ENCODE measurements around the gene CDH4. TPM values are rescaled to one million over a fixed set of nuclear protein-coding genes. Genes with fewer than 3 reads are reported as not detected.

The CDH4 gene
- total RNA-seq, 1 experiment from 2014 or later: 5.3 TPM

- CTCF ChIA-PET: no interaction called here
These were observed 212.5 kb downstream of the CDH4 start for GRCh38 chr20:61464307-61465303.

More at GRCh38 chr20:61464307-61465303, 212.5 kb downstream of the CDH4 start:
- Mint-ChIP-seq H3K4me1 (peaks cover 14% of the 10 kb centered on the region), H3K9me3 (peaks cover 55% of the 10 kb centered on the region), H3K4me3 (no peak overlapping the region), H3K27ac (no peak overlapping the region), H3K27me3 (ENCODE audit: low read depth) (peaks cover 45% of the 10 kb centered on the region), H3K36me3 (peaks cover 44% of the 10 kb centered on the region)
- DNase-seq (ENCODE audit: low spot score) (no peak), ATAC-seq (no peak)
- TF ChIP-seq, protein P1, sequence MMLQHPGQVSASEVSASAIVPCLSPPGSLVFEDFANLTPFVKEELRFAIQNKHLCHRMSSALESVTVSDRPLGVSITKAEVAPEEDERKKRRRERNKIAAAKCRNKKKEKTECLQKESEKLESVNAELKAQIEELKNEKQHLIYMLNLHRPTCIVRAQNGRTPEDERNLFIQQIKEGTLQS (CRISPR knock-in tag; conservative IDR thresholded peaks at IDR 0.05): no peak
- TF ChIP-seq ELF4 (CRISPR knock-in tag; IDR thresholded peaks at IDR 0.05; ENCODE audit: low read depth) (no peak), E2F1 (CRISPR knock-in tag; IDR thresholded peaks at IDR 0.05) (no peak), E2F4 (CRISPR knock-in tag; IDR thresholded peaks at IDR 0.05; ENCODE audit: borderline replicate concordance, low read depth) (no peak), JUN (CRISPR knock-in tag; IDR thresholded peaks at IDR 0.05) (no peak), ZNF263 (CRISPR knock-in tag; IDR thresholded peaks at IDR 0.05; ENCODE audit: low read depth) (no peak), IRF2 (CRISPR knock-in tag; IDR thresholded peaks at IDR 0.05; ENCODE audit: borderline replicate concordance, low read depth) (no peak), HMGXB4 (CRISPR knock-in tag; IDR thresholded peaks at IDR 0.05) (no peak), ZSCAN18 (CRISPR knock-in tag; IDR thresholded peaks at IDR 0.05) (no peak), USF1 (CRISPR knock-in tag; IDR thresholded peaks at IDR 0.05) (no peak), NFYB (CRISPR knock-in tag; conservative IDR thresholded peaks at IDR 0.05; ENCODE audit: low read depth) (no peak)
- TF ChIP-seq, protein P2, sequence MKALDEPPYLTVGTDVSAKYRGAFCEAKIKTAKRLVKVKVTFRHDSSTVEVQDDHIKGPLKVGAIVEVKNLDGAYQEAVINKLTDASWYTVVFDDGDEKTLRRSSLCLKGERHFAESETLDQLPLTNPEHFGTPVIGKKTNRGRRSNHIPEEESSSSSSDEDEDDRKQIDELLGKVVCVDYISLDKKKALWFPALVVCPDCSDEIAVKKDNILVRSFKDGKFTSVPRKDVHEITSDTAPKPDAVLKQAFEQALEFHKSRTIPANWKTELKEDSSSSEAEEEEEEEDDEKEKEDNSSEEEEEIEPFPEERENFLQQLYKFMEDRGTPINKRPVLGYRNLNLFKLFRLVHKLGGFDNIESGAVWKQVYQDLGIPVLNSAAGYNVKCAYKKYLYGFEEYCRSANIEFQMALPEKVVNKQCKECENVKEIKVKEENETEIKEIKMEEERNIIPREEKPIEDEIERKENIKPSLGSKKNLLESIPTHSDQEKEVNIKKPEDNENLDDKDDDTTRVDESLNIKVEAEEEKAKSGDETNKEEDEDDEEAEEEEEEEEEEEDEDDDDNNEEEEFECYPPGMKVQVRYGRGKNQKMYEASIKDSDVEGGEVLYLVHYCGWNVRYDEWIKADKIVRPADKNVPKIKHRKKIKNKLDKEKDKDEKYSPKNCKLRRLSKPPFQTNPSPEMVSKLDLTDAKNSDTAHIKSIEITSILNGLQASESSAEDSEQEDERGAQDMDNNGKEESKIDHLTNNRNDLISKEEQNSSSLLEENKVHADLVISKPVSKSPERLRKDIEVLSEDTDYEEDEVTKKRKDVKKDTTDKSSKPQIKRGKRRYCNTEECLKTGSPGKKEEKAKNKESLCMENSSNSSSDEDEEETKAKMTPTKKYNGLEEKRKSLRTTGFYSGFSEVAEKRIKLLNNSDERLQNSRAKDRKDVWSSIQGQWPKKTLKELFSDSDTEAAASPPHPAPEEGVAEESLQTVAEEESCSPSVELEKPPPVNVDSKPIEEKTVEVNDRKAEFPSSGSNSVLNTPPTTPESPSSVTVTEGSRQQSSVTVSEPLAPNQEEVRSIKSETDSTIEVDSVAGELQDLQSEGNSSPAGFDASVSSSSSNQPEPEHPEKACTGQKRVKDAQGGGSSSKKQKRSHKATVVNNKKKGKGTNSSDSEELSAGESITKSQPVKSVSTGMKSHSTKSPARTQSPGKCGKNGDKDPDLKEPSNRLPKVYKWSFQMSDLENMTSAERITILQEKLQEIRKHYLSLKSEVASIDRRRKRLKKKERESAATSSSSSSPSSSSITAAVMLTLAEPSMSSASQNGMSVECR (CRISPR knock-in tag; IDR thresholded peaks at IDR 0.05; ENCODE audit: borderline replicate concordance): no peak
- TF ChIP-seq, protein P3, sequence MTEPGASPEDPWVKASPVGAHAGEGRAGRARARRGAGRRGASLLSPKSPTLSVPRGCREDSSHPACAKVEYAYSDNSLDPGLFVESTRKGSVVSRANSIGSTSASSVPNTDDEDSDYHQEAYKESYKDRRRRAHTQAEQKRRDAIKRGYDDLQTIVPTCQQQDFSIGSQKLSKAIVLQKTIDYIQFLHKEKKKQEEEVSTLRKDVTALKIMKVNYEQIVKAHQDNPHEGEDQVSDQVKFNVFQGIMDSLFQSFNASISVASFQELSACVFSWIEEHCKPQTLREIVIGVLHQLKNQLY (CRISPR knock-in tag; IDR thresholded peaks at IDR 0.05): no peak
- POLR2A ChIA-PET: no interaction called here
